ENCODE data around the gene CFD. TPM values are rescaled to one million over a fixed set of nuclear protein-coding genes. Genes with fewer than 3 reads are reported as not detected.

Gene CFD
- total and polyA plus RNA-seq, 10 of the 15 experiments (the other 5 are each of a cell fraction or from before 2014, with no cell fraction given): 0.05 to 1.1 (median 0.38) TPM; not detected in 4

DNA sequence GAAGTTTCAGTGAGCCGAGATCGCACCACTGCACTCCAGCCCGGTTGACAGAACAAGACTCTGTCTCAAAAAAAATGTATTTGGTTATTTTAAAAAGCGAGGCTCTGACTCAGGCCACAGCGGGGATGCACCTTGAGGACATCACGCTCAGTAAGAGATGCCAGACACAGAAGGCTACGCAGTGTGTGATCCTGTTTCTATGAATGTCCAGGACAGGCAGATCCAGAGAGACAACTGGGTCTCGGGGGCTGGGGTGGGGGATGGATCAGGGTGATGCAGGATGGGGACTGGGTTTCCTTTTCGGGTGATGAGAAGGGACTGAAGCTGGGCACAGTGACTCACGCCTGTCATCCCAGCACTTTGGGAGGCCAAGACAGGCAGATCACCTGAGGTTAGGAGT, 28.1 kb downstream of the CFD start (continued):
- no peak for TF ChIP-seq CEBPZ (IDR thresholded peaks at IDR 0.05; ENCODE audit: low read depth, low read length)
- no peak for TF ChIP-seq JUND (IDR thresholded peaks at IDR 0.05; ENCODE audit: low read depth, low read length)
- TF ChIP-seq ATF2 (IDR thresholded peaks at IDR 0.05; ENCODE audit: low read length): no peak
- TF ChIP-seq BMI1 (IDR thresholded peaks at IDR 0.05; ENCODE audit: borderline replicate concordance): no peak
- TF ChIP-seq RFX5 (IDR thresholded peaks at IDR 0.05; ENCODE audit: low read depth, low read length): no peak
- TF ChIP-seq HCFC1 (IDR thresholded peaks at IDR 0.05; ENCODE audit: low read length): no peak
- no peak for TF ChIP-seq NR2F1 (conservative IDR thresholded peaks at IDR 0.05)
- no peak for TF ChIP-seq BCL11A (IDR thresholded peaks at IDR 0.05; ENCODE audit: low read depth, low read length)
